HepG2 (cell line): Measurements from ENCODE around the gene ITCH. TPM values are rescaled to one million over a fixed set of nuclear protein-coding genes. Genes with fewer than 3 reads are reported as not detected.

Experiments
- ATRX ChIP-seq: sonication (generic); formaldehyde crosslinking; IDR thresholded peaks from 2 replicates; pipeline ENCODE4 v1.4.0; 2020; ENCODE audit warnings: missing genetic modification reagents, borderline replicate concordance
- FOXP1 ChIP-seq, 2 experiments: fragments of 450-650 bp in 1 of 2; IDR thresholded peaks; 2 replicates each; pipeline ENCODE4 v1.6.1; 2017 to 2018; ENCODE audit warnings: antibody characterized with exemption in 1 of 2
- GATA4 ChIP-seq: sonication (generic); IDR thresholded peaks from 2 replicates; pipeline ENCODE4 v1.6.1; 2016; ENCODE audit warnings: antibody characterized with exemption, low read depth, borderline replicate concordance
- MIXL1 ChIP-seq: IDR thresholded peaks from 2 replicates; pipeline ENCODE4 v1.6.1; 2016
- MLLT10 ChIP-seq: sonication (generic); formaldehyde crosslinking; IDR thresholded peaks from 2 replicates; pipeline ENCODE4 v1.4.0; 2020; ENCODE audit warnings: missing genetic modification reagents
- MZF1 ChIP-seq: sonication (generic); formaldehyde crosslinking; IDR thresholded peaks from 2 replicates; pipeline ENCODE4 v1.8.1; 2023; ENCODE audit warnings: mild to moderate bottlenecking, missing genetic modification reagents, borderline replicate concordance
- NAIF1 ChIP-seq: sonication (generic); formaldehyde crosslinking; IDR thresholded peaks from 2 replicates; pipeline ENCODE4 v1.5.0; 2020; ENCODE audit warnings: mild to moderate bottlenecking, missing genetic modification reagents, borderline replicate concordance
- POLR2A ChIP-seq, 2 experiments: IDR thresholded peaks; 2 replicates each; pipeline ENCODE4 v1.6.1; 2011; ENCODE audit warnings: low read depth in 2 of 2, low read length in 2 of 2, mild to moderate bottlenecking in 1 of 2, moderate library complexity in 1 of 2; ENCODE audit not compliant: insufficient read depth in 1 of 2
- RBM39 ChIP-seq: fragments of 200-400 bp; formaldehyde crosslinking; IDR thresholded peaks from one replicate; pipeline ENCODE4 v1.6.1; 2018; ENCODE audit warnings: antibody characterized with exemption, mild to moderate bottlenecking, low read depth, low read length; ENCODE audit not compliant: poor library complexity, severe bottlenecking
- RELA ChIP-seq: sonication (generic); formaldehyde crosslinking; IDR thresholded peaks from 2 replicates; pipeline ENCODE4 v1.4.0; 2020; ENCODE audit warnings: missing genetic modification reagents
- RXRB ChIP-seq: IDR thresholded peaks from 2 replicates; pipeline ENCODE4 v1.6.1; 2016; ENCODE audit warnings: borderline replicate concordance, missing genetic modification reagents, missing compliant biosample characterization
- SIN3B ChIP-seq: fragments of 150-350 bp; IDR thresholded peaks from 2 replicates; pipeline ENCODE4 v1.6.1; 2014; ENCODE audit warnings: low read length
- SSRP1 ChIP-seq: IDR thresholded peaks from 2 replicates; pipeline ENCODE4 v1.6.1; 2016; ENCODE audit warnings: control low read depth
- TBL1XR1 ChIP-seq: fragments of 150-350 bp; IDR thresholded peaks from 2 replicates; pipeline ENCODE4 v1.6.1; 2014; ENCODE audit warnings: borderline replicate concordance, low read length; ENCODE audit not compliant: partially characterized antibody
- ZC3H13 ChIP-seq: sonication (generic); formaldehyde crosslinking; IDR thresholded peaks from 2 replicates; pipeline ENCODE4 v1.8.1; 2023; ENCODE audit warnings: mild to moderate bottlenecking, missing genetic modification reagents, moderate library complexity
- ZEB1 ChIP-seq: IDR thresholded peaks from 2 replicates; pipeline ENCODE4 v1.6.1; 2012; ENCODE audit warnings: mild to moderate bottlenecking, low read depth, inconsistent platforms; ENCODE audit not compliant: insufficient replicate concordance
- ZKSCAN5 ChIP-seq: sonication (generic); formaldehyde crosslinking; IDR thresholded peaks from 2 replicates; pipeline ENCODE4 v1.5.1; 2020; ENCODE audit warnings: mild to moderate bottlenecking, missing genetic modification reagents
- ZNF256 ChIP-seq: sonication (generic); formaldehyde crosslinking; conservative IDR thresholded peaks from 2 replicates; pipeline ENCODE4 v1.4.0; 2020; ENCODE audit warnings: missing genetic modification reagents
- ZNF550 ChIP-seq: sonication (generic); formaldehyde crosslinking; IDR thresholded peaks from 2 replicates; pipeline ENCODE4 v1.4.0; 2020; ENCODE audit warnings: mild to moderate bottlenecking, missing genetic modification reagents, borderline replicate concordance
- ZNF660 ChIP-seq: sonication (generic); formaldehyde crosslinking; IDR thresholded peaks from 2 replicates; pipeline ENCODE4 v1.5.1; 2020; ENCODE audit warnings: mild to moderate bottlenecking, low read depth, missing genetic modification reagents, borderline replicate concordance
- ZNF766 ChIP-seq: sonication (generic); formaldehyde crosslinking; IDR thresholded peaks from 2 replicates; pipeline ENCODE4 v1.5.0; 2020; ENCODE audit warnings: missing genetic modification reagents, borderline replicate concordance
- ZNF788 ChIP-seq: sonication (generic); formaldehyde crosslinking; IDR thresholded peaks from 2 replicates; pipeline ENCODE4 v1.5.0; 2020; ENCODE audit warnings: mild to moderate bottlenecking, missing genetic modification reagents, borderline replicate concordance
- polyA plus RNA-seq, 8 experiments: library from polyadenylated mRNA; depleted of rRNA in 3 of 8; stranded (reverse) in 7 of 8; unstranded in 1 of 8; fragments of >200 nt; fragmentation: Illumina TruSeq in 4 of 8; extraction: Trizol in 4 of 8; gene quantifications; 2 replicates each; pipeline versions ENCODE4 v1.2.1 to v1.2.3, GENCODE V29; 2011 to 2016; ENCODE audit warnings: low read depth in 4 of 8, missing spikeins in 1 of 8, mixed read lengths in 1 of 8; ENCODE audit not compliant: insufficient read depth in 1 of 8
- total RNA-seq, 5 experiments: library from RNA; depleted of rRNA; stranded (reverse); fragments of >200 nt; fragmentation: Illumina TruSeq; extraction: Trizol; gene quantifications; 2 replicates each; pipeline ENCODE4 v1.2.3, GENCODE V29; 2016; ENCODE audit warnings: low read depth in 1 of 5
- TF ChIP-seq, protein P1 (sequence below): sonication (generic); formaldehyde crosslinking; IDR thresholded peaks from 2 replicates; pipeline ENCODE4 v1.5.0; 2020; ENCODE audit warnings: missing genetic modification reagents
- TF ChIP-seq, protein P2 (sequence below): IDR thresholded peaks from 2 replicates; pipeline ENCODE4 v1.6.1; 2016; ENCODE audit warnings: mild to moderate bottlenecking, missing biosample characterization, missing genetic modification reagents
- TF ChIP-seq, protein P3 (sequence below): sonication (generic); formaldehyde crosslinking; IDR thresholded peaks from 2 replicates; pipeline ENCODE4 v1.5.0; 2020; ENCODE audit warnings: mild to moderate bottlenecking, low read depth, missing genetic modification reagents, borderline replicate concordance
- TF ChIP-seq, protein P4 (sequence below): sonication (generic); formaldehyde crosslinking; IDR thresholded peaks from 2 replicates; pipeline ENCODE4 v1.4.0; 2020; ENCODE audit warnings: missing genetic modification reagents
- TF ChIP-seq, protein P5 (sequence below): sonication (generic); formaldehyde crosslinking; IDR thresholded peaks from 2 replicates; pipeline ENCODE4 v1.8.0; 2022; ENCODE audit warnings: mild to moderate bottlenecking, missing genetic modification reagents, moderate library complexity

Gene ITCH
- total and polyA plus RNA-seq, 2 of the 13 experiments (the other 11 are each of a cell fraction or from before 2014, with no cell fraction given), result 20.5 to 112 TPM

DNA sequence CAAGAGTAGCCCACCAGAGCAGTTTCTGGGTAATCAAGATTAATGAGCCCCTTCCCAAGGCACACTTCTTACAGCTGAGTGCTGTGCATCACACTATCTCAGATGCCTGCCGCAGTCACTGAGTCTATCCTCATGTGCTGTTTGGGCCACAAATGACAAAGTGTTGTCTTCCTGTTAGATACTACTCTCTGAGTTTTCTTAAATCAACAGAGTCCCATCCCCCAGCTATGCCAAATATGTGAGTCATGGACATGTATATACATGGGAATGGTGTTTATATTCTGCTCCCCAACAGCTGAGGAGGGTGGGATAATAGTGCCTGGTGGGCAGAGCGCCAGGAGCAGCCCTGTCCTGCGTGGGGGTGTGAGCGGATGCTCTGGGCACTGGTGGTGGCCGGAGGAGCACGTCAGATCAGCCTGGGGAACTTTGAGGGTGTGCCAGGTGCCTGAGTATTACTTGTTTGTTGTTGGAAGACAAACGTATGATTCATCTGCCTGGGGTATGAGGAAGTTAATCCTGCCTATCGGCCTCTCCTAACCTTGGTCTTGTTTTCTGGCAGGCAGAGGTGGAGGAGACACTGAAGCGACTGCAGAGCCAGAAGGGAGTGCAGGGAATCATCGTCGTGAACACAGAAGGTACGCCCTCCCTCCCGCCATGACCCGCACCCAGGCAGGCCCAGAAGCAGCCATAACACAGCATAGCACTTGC, 162.8 kb downstream of the ITCH start (continued):
- TF ChIP-seq, protein P1, sequence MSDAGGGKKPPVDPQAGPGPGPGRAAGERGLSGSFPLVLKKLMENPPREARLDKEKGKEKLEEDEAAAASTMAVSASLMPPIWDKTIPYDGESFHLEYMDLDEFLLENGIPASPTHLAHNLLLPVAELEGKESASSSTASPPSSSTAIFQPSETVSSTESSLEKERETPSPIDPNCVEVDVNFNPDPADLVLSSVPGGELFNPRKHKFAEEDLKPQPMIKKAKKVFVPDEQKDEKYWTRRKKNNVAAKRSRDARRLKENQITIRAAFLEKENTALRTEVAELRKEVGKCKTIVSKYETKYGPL (CRISPR knock-in tag), result no peak
- TF ChIP-seq RELA (CRISPR knock-in tag) (no peak; the same call in 1 of the 2 replicates), SIN3B (0 out of 2 replicates have a peak, but pooled peaks have one; percentile 49), ZNF256 (CRISPR knock-in tag) (0 out of 2 replicates have a peak, but pooled peaks have one; percentile 61), RXRB (CRISPR knock-in tag) (peak; percentile 92), MIXL1 (peak; percentile 86; the same call in 1 of the 2 replicates), MLLT10 (CRISPR knock-in tag) (no peak), ATRX (CRISPR knock-in tag) (no peak), ZNF660 (CRISPR knock-in tag) (peak; percentile 24; the same call in 1 of the 2 replicates), ZKSCAN5 (CRISPR knock-in tag) (0 out of 2 replicates have a peak, but pooled peaks have one; percentile 27), ZNF550 (CRISPR knock-in tag) (0 out of 2 replicates have a peak, but pooled peaks have one; percentile 48), SSRP1 (CRISPR knock-in tag) (no peak; the same call in 1 of the 2 replicates), MZF1 (CRISPR knock-in tag) (peak; percentile 96; the same call in 1 of the 2 replicates), GATA4 (peak; percentile 50; the same call in 1 of the 2 replicates), POLR2A (IDR thresholded peaks at IDR 0.05; ENCODE audit: insufficient read depth in 1 of 2, low read depth in 2 of 2, low read length in 2 of 2) (no peak; a peak in 1 of 4 replicates), TBL1XR1 (peak; percentile 88), ZC3H13 (CRISPR knock-in tag) (peak; percentile 81; the same call in 1 of the 2 replicates), ZNF788 (CRISPR knock-in tag) (peak; percentile 35; the same call in 1 of the 2 replicates), RBM39 (no peak), FOXP1 (IDR thresholded peaks at IDR 0.05) (peak; percentile 87), FOXP1 (CRISPR knock-in tag; IDR thresholded peaks at IDR 0.05) (peak; percentile 97), ZNF766 (CRISPR knock-in tag) (peak; percentile 65; the same call in 1 of the 2 replicates), ZEB1 (no peak), NAIF1 (CRISPR knock-in tag) (no peak)
- TF ChIP-seq, protein P2, sequence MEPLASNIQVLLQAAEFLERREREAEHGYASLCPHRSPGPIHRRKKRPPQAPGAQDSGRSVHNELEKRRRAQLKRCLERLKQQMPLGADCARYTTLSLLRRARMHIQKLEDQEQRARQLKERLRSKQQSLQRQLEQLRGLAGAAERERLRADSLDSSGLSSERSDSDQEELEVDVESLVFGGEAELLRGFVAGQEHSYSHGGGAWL (CRISPR knock-in tag), result peak; percentile 51; the same call in 1 of the 2 replicates
- TF ChIP-seq, protein P3, sequence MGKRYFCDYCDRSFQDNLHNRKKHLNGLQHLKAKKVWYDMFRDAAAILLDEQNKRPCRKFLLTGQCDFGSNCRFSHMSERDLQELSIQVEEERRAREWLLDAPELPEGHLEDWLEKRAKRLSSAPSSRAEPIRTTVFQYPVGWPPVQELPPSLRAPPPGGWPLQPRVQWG (CRISPR knock-in tag), result no peak
- TF ChIP-seq, protein P4, sequence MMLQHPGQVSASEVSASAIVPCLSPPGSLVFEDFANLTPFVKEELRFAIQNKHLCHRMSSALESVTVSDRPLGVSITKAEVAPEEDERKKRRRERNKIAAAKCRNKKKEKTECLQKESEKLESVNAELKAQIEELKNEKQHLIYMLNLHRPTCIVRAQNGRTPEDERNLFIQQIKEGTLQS, result peak; percentile 89
- TF ChIP-seq, protein P5, sequence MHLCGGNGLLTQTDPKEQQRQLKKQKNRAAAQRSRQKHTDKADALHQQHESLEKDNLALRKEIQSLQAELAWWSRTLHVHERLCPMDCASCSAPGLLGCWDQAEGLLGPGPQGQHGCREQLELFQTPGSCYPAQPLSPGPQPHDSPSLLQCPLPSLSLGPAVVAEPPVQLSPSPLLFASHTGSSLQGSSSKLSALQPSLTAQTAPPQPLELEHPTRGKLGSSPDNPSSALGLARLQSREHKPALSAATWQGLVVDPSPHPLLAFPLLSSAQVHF (CRISPR knock-in tag), result peak; percentile 75; the same call in 1 of the 2 replicates
